HepG2 (cell line): Measurements from ENCODE around the gene NUDT13. TPM values are rescaled to one million over a fixed set of nuclear protein-coding genes. Genes with fewer than 3 reads are reported as not detected.

Experiments
- ARNT ChIP-seq: fragments of 450-650 bp; IDR thresholded peaks from 2 replicates; pipeline ENCODE4 v1.6.1; 2017
- ARNT2 ChIP-seq: sonication (generic); formaldehyde crosslinking; IDR thresholded peaks from 2 replicates; pipeline ENCODE4 v1.8.0; 2022; ENCODE audit warnings: mild to moderate bottlenecking, low read depth, missing genetic modification reagents, moderate library complexity
- BATF2 ChIP-seq: sonication (generic); formaldehyde crosslinking; IDR thresholded peaks from 2 replicates; pipeline ENCODE4 v1.8.0; 2022; ENCODE audit warnings: mild to moderate bottlenecking, missing genetic modification reagents, moderate library complexity
- FOXJ3 ChIP-seq: sonication (generic); formaldehyde crosslinking; IDR thresholded peaks from 2 replicates; pipeline ENCODE4 v1.4.0; 2020; ENCODE audit warnings: missing genetic modification reagents, mild to moderate bottlenecking, borderline replicate concordance
- HNRNPK ChIP-seq: fragments of 200-400 bp; formaldehyde crosslinking; IDR thresholded peaks from 2 replicates; pipeline ENCODE4 v1.6.1; 2018; ENCODE audit warnings: low read length, low read depth, moderate library complexity, mild to moderate bottlenecking; ENCODE audit not compliant: poor library complexity, severe bottlenecking
- IRF2 ChIP-seq: IDR thresholded peaks from 2 replicates; pipeline ENCODE4 v1.6.1; 2018; ENCODE audit warnings: missing genetic modification reagents, missing compliant biosample characterization
- KDM1A ChIP-seq: IDR thresholded peaks from 2 replicates; pipeline ENCODE4 v1.6.1; 2016; ENCODE audit warnings: missing compliant biosample characterization
- MAFF ChIP-seq: IDR thresholded peaks from 2 replicates; pipeline ENCODE4 v1.6.1; 2011; ENCODE audit warnings: low read depth, low read length, improper control_type of control experiment
- NFE2L1 ChIP-seq: sonication (generic); formaldehyde crosslinking; IDR thresholded peaks from 2 replicates; pipeline ENCODE4 v1.4.0; 2020; ENCODE audit warnings: missing genetic modification reagents, mild to moderate bottlenecking, borderline replicate concordance
- NFKB2 ChIP-seq: sonication (generic); formaldehyde crosslinking; IDR thresholded peaks from 2 replicates; pipeline ENCODE4 v1.4.0; 2020; ENCODE audit warnings: missing genetic modification reagents, borderline replicate concordance
- PITX1 ChIP-seq: sonication (generic); formaldehyde crosslinking; IDR thresholded peaks from 2 replicates; pipeline ENCODE4 v1.5.1; 2020; ENCODE audit warnings: mild to moderate bottlenecking, missing genetic modification reagents
- POGK ChIP-seq: sonication (generic); formaldehyde crosslinking; conservative IDR thresholded peaks from 2 replicates; pipeline ENCODE4 v1.8.0; 2022; ENCODE audit warnings: mild to moderate bottlenecking, moderate library complexity, missing genetic modification reagents
- SCMH1 ChIP-seq: sonication (generic); formaldehyde crosslinking; IDR thresholded peaks from 2 replicates; pipeline ENCODE4 v1.9.0; 2021; ENCODE audit warnings: missing genetic modification reagents, mild to moderate bottlenecking, borderline replicate concordance
- SMARCC2 ChIP-seq: fragments of 450-650 bp; IDR thresholded peaks from 2 replicates; pipeline ENCODE4 v1.6.1; 2017; ENCODE audit warnings: antibody characterized with exemption, mild to moderate bottlenecking
- SNAI1 ChIP-seq: sonication (generic); formaldehyde crosslinking; IDR thresholded peaks from 2 replicates; pipeline ENCODE4 v1.5.0; 2020; ENCODE audit warnings: mild to moderate bottlenecking, missing genetic modification reagents, borderline replicate concordance
- ZBTB1 ChIP-seq: sonication (generic); formaldehyde crosslinking; IDR thresholded peaks from 2 replicates; pipeline ENCODE4 v1.4.0; 2020; ENCODE audit warnings: missing genetic modification reagents, borderline replicate concordance
- ZBTB4 ChIP-seq: sonication (generic); formaldehyde crosslinking; IDR thresholded peaks from 2 replicates; pipeline ENCODE4 v1.4.0; 2020; ENCODE audit warnings: missing genetic modification reagents, mild to moderate bottlenecking, borderline replicate concordance
- ZFP1 ChIP-seq: IDR thresholded peaks from 2 replicates; pipeline ENCODE4 v1.6.1; 2016
- ZKSCAN8 ChIP-seq: IDR thresholded peaks from 2 replicates; pipeline ENCODE4 v1.6.1; 2016; ENCODE audit warnings: borderline replicate concordance, missing genetic modification reagents, missing compliant biosample characterization
- ZNF207 ChIP-seq: fragments of 450-650 bp; IDR thresholded peaks from 2 replicates; pipeline ENCODE4 v1.6.1; 2016; ENCODE audit warnings: antibody characterized with exemption, borderline replicate concordance
- ZNF282 ChIP-seq: fragments of 450-650 bp; IDR thresholded peaks from 2 replicates; pipeline ENCODE4 v1.6.1; 2018; ENCODE audit not compliant: partially characterized antibody
- ZNF607 ChIP-seq: sonication (generic); formaldehyde crosslinking; IDR thresholded peaks from 2 replicates; pipeline ENCODE4 v1.5.1; 2020; ENCODE audit warnings: missing genetic modification reagents, mild to moderate bottlenecking, borderline replicate concordance
- ZNF773 ChIP-seq: sonication (generic); formaldehyde crosslinking; IDR thresholded peaks from 2 replicates; pipeline ENCODE4 v1.4.0; 2020; ENCODE audit warnings: missing genetic modification reagents, borderline replicate concordance
- ZNF839 ChIP-seq: sonication (generic); formaldehyde crosslinking; IDR thresholded peaks from 2 replicates; pipeline ENCODE4 v1.4.0; 2020; ENCODE audit warnings: missing genetic modification reagents, mild to moderate bottlenecking, borderline replicate concordance
- ZSCAN9 ChIP-seq: IDR thresholded peaks from 2 replicates; pipeline ENCODE4 v1.6.1; 2016; ENCODE audit warnings: borderline replicate concordance
- polyA plus RNA-seq, 8 experiments: library from polyadenylated mRNA; depleted of rRNA in 3 of 8; stranded (reverse) in 7 of 8; unstranded in 1 of 8; fragments of >200 nt; fragmentation: Illumina TruSeq in 4 of 8; extraction: Trizol in 4 of 8; gene quantifications; 2 replicates each; pipeline versions ENCODE4 v1.2.1 to v1.2.3, GENCODE V29; 2011 to 2016; ENCODE audit warnings: low read depth in 4 of 8, missing spikeins in 1 of 8, mixed read lengths in 1 of 8; ENCODE audit not compliant: insufficient read depth in 1 of 8
- total RNA-seq, 5 experiments: library from RNA; depleted of rRNA; stranded (reverse); fragments of >200 nt; fragmentation: Illumina TruSeq; extraction: Trizol; gene quantifications; 2 replicates each; pipeline ENCODE4 v1.2.3, GENCODE V29; 2016; ENCODE audit warnings: low read depth in 1 of 5

Gene NUDT13
- total and polyA plus RNA-seq, 2 of the 13 experiments (the other 11 are each of a cell fraction or from before 2014, with no cell fraction given): 4.2 to 6.5 TPM

- peak; percentile 93 for TF ChIP-seq ZBTB4 (CRISPR knock-in tag)
- TF ChIP-seq PITX1 (CRISPR knock-in tag): peak; percentile 85; the same call in 1 of the 2 replicates
- no peak for TF ChIP-seq ARNT
- peak; percentile 54 for TF ChIP-seq HNRNPK
- TF ChIP-seq NFKB2: peak; percentile 95; the same call in 1 of the 2 replicates
- TF ChIP-seq IRF2 (CRISPR knock-in tag): peak; percentile 86
- peak; percentile 73; the same call in 1 of the 2 replicates for TF ChIP-seq FOXJ3 (CRISPR knock-in tag)
- TF ChIP-seq ZKSCAN8 (CRISPR knock-in tag): no peak; the same call in 1 of the 2 replicates
- TF ChIP-seq SNAI1 (CRISPR knock-in tag): peak; percentile 79; the same call in 1 of the 2 replicates
- peak; percentile 58; the same call in 1 of the 2 replicates for TF ChIP-seq KDM1A (CRISPR knock-in tag)
- no peak for TF ChIP-seq ZBTB1 (CRISPR knock-in tag)
- TF ChIP-seq ZNF839 (CRISPR knock-in tag): 0 out of 2 replicates have a peak, but pooled peaks have one; percentile 64
- peak; percentile 65 for TF ChIP-seq ZSCAN9
- no peak for TF ChIP-seq ZNF282
- TF ChIP-seq BATF2: peak; percentile 78; the same call in 1 of the 2 replicates
- TF ChIP-seq ZNF607 (CRISPR knock-in tag): no peak
- TF ChIP-seq SMARCC2: no peak
- TF ChIP-seq NFE2L1 (CRISPR knock-in tag): no peak
- TF ChIP-seq ZNF773 (CRISPR knock-in tag): peak; percentile 86; the same call in 1 of the 2 replicates
- TF ChIP-seq POGK (CRISPR knock-in tag): peak; percentile 69
- TF ChIP-seq ZFP1 (CRISPR knock-in tag): 0 out of 2 replicates have a peak, but pooled peaks have one; percentile 14
- TF ChIP-seq ARNT2 (CRISPR knock-in tag): peak; percentile 91
- no peak for TF ChIP-seq MAFF
- no peak for TF ChIP-seq ZNF207
- TF ChIP-seq SCMH1 (CRISPR knock-in tag): no peak
These were observed 13.6 kb upstream of the NUDT13 start, which contains the start of gene P4HA1 (continued) for GRCh38 chr10:73096449-73097304.
